SK-N-MC (cell line): ENCODE results near the gene EPB41L4B.

ENCODE experiments used
- EZH2 ChIP-seq: fragments of 200-600 bp; sonication (generic); IDR thresholded peaks from one replicate; pipeline ENCODE4 v1.6.1; 2017; ENCODE audit warnings: antibody characterized with exemption
- FOXP2 ChIP-seq: optimal IDR thresholded peaks from 2 replicates; pipeline ENCODE3; 2011; ENCODE audit warnings: mild to moderate bottlenecking, moderate library complexity; ENCODE audit not compliant: insufficient read depth; ENCODE audit errors: extremely low read length, control extremely low read depth
- POLR2AphosphoS5 ChIP-seq: IDR thresholded peaks from 2 replicates; pipeline ENCODE4 v1.6.1; 2012; ENCODE audit warnings: mild to moderate bottlenecking, low read depth, low read length, borderline replicate concordance

DNA sequence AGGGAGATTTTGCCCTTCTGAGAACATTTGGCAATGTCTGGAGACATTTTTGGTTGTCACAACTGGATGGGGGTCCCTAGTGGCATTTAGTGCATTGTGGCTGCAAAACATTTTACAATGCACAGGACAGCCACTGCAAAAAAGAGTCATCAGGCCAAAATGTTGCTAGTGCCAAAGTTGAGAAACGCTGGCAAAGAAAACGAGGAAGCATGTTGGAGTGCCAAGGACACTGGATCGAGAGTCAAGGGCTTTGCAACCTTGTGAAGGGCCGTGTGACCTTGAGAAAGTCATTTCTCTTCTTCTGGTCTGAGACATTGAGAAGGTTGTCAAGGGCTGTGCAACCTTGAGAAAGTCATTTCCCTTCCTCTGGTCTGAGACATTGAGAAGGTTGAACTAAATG lies 108.1 kb downstream of the EPB41L4B start:
- TF ChIP-seq EZH2 (no peak), POLR2AphosphoS5 (no peak), FOXP2 (no peak)
